Heart left ventricle (tissue), 13 donors: Measurements from ENCODE around the gene LMF2.

Experiments used
- POLR2A ChIP-seq, 2 donors: fragments of 450-650 bp; IDR thresholded peaks; one replicate each; pipeline ENCODE4 v1.6.1; 2017; ENCODE audit warnings: antibody characterized with exemption in 2 of 2, mild to moderate bottlenecking in 2 of 2, moderate library complexity in 2 of 2
- TF ChIP-seq, protein P1 (sequence below), 12 donors: fragments of 200-600 bp; sonication (generic) in 4 of 12; IDR thresholded peaks; one replicate each; pipeline versions ENCODE4 v1.5.0 to v1.8.0; 2018 to 2022; ENCODE audit warnings: antibody characterized with exemption in 12 of 12, mild to moderate bottlenecking in 5 of 12
- donor health status: ischemic (EF 13 %, LVEDD 7.1; RV severe dilation, severe dysfunction).
- donor health status: DM: no; HTN: yes; CAD: no.
- donor health status: DM: no; HTN: no; CAD: no.
- donor health status: ischemic (EF 25% LVEDD 6.9; RV normal size, moderate dysfunction).
- donor health status: ischemic (EF 25% LVEDD 5.7; RV mildly dilated, moderate dysfunction).
- donor health status: ischemic (EF 35%, LVEDD 5.7; RV mildly dilated, moderate dysfunction).
- donor health status: nonischemic (EF 11% LVEDD 7.7; RV severe dilation, severe dysfunction).
- donor health status: DM: yes; HTN: yes; CAD: no.
- donor health status: PGD.
- donor health status: ischemic (EF 29% LVEDD 5.4; RV normal size, mild dysfunction).
- donor health status: nonischemic (EF 23%, LVEDD 6.1; RV moderate dilation, normal function).

DNA sequence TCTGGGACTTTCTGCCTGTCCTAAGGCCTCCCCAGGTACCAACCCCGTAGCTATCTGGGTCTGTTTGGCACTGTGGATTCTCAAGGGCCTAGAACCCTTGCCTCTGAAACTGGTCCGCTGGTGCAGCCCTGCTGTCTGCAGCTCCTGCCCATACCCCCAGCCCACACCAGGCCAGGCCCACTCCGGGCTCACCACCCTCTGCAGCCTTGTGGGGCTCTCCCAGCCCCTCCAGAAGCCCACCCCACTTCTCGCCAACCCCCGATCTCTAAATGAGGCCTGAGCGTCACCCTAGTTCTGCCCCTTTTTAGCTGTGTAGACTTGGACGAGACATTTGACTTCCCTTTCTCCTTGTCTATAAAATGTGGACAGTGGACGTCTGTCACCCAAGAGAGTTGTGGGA, 42.9 kb upstream of the LMF2 start:
- no peak for TF ChIP-seq POLR2A (IDR thresholded peaks at IDR 0.05)
- TF ChIP-seq, protein P1, sequence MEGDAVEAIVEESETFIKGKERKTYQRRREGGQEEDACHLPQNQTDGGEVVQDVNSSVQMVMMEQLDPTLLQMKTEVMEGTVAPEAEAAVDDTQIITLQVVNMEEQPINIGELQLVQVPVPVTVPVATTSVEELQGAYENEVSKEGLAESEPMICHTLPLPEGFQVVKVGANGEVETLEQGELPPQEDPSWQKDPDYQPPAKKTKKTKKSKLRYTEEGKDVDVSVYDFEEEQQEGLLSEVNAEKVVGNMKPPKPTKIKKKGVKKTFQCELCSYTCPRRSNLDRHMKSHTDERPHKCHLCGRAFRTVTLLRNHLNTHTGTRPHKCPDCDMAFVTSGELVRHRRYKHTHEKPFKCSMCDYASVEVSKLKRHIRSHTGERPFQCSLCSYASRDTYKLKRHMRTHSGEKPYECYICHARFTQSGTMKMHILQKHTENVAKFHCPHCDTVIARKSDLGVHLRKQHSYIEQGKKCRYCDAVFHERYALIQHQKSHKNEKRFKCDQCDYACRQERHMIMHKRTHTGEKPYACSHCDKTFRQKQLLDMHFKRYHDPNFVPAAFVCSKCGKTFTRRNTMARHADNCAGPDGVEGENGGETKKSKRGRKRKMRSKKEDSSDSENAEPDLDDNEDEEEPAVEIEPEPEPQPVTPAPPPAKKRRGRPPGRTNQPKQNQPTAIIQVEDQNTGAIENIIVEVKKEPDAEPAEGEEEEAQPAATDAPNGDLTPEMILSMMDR (IDR thresholded peaks at IDR 0.05) = no peak
